IMR-90 (cell line): ENCODE data around the gene PRR18. TPM values are rescaled to one million over a fixed set of nuclear protein-coding genes. Genes with fewer than 3 reads are reported as not detected.

Source experiments
- ATAC-seq: fragments of 200-7000 bp; cut with Tn5 transposase; 2 replicates; pipeline ENCODE4 v1.9.1; 2020; ENCODE audit warnings: low read depth, mild to moderate bottlenecking, moderate library complexity
- BruUV-seq: library from RNA; stranded (reverse); fragments of 400-500 nt; replicated peaks from 2 replicates; lab custom pipeline; 2021; lab: Mats Ljungman, UMichigan
- CTCF ChIA-PET: fragments of 300-600 bp; formaldehyde crosslinking; extraction: SDS; loops from one replicate; lab custom pipeline; 2021; ENCODE audit warnings: antibody characterized with exemption; lab: Yijun Ruan, JAX
- POLR2A ChIA-PET: fragments of 300-600 bp; sonication (Branson Sonifier 250); formaldehyde crosslinking; loops from one replicate; lab custom pipeline; 2022; ENCODE audit warnings: antibody characterized with exemption; ENCODE audit not compliant: unreplicated experiment; lab: Charles Lee
- DNase-seq: peaks from one replicate; pipeline ENCODE4 v3.0.0; 2013
- H2AFZ ChIP-seq: replicated peaks from 2 replicates; pipeline ENCODE3; 2013; ENCODE audit warnings: low read length, mild to moderate bottlenecking; ENCODE audit not compliant: poor library complexity
- H2AK5ac ChIP-seq: 2 replicates; pipeline ENCODE4 v1.6.1; 2013; ENCODE audit warnings: low read depth, low read length, inconsistent platforms
- H2AK9ac ChIP-seq: replicated peaks from 2 replicates; pipeline ENCODE3; 2013; ENCODE audit warnings: mild to moderate bottlenecking, low read depth, low read length, moderate library complexity; ENCODE audit not compliant: poor library complexity
- H2BK120ac ChIP-seq: 2 replicates; pipeline ENCODE4 v1.6.1; 2013; ENCODE audit warnings: low read depth, low read length, inconsistent platforms
- H2BK15ac ChIP-seq: 3 replicates; pipeline ENCODE4 v1.6.1; 2013; ENCODE audit warnings: low read depth, low read length, inconsistent platforms
- H2BK20ac ChIP-seq: 2 replicates; pipeline ENCODE4 v1.6.1; 2013; ENCODE audit warnings: low read depth, mild to moderate bottlenecking, inconsistent platforms, low read length, moderate library complexity
- H2BK5ac ChIP-seq: 2 replicates; pipeline ENCODE4 v1.6.1; 2013; ENCODE audit warnings: mild to moderate bottlenecking, low read depth, low read length, inconsistent platforms; ENCODE audit not compliant: poor library complexity, severe bottlenecking
- H3K14ac ChIP-seq: replicated peaks from 2 replicates; pipeline ENCODE4 v1.6.1; 2013; ENCODE audit warnings: low read depth, low read length, inconsistent platforms
- H3K18ac ChIP-seq: 2 replicates; pipeline ENCODE4 v1.6.1; 2013; ENCODE audit warnings: low read depth, low read length, control low read depth
- H3K23ac ChIP-seq: 2 replicates; pipeline ENCODE4 v1.6.1; 2013; ENCODE audit warnings: low read depth, low read length, inconsistent platforms
- H3K27ac ChIP-seq: 2 replicates; pipeline ENCODE4 v1.5.1; 2013; ENCODE audit warnings: mild to moderate bottlenecking, control low read depth, low read length; ENCODE audit not compliant: insufficient read depth
- H3K27me3 ChIP-seq: 2 replicates; pipeline ENCODE4 v1.6.1; 2013; ENCODE audit warnings: low read length; ENCODE audit not compliant: control insufficient read depth, insufficient read depth
- H3K36me3 ChIP-seq: 2 replicates; pipeline ENCODE4 v1.6.1; 2013; ENCODE audit warnings: low read length, mixed read lengths; ENCODE audit not compliant: control insufficient read depth, insufficient read depth
- H3K4ac ChIP-seq: 2 replicates; pipeline ENCODE4 v1.6.1; 2013; ENCODE audit warnings: low read depth, low read length, inconsistent platforms
- H3K4me1 ChIP-seq: 2 replicates; pipeline ENCODE4 v1.6.1; 2013; ENCODE audit warnings: low read length, mixed read lengths; ENCODE audit not compliant: control insufficient read depth, insufficient read depth
- H3K4me2 ChIP-seq: 2 replicates; pipeline ENCODE4 v1.6.1; 2013; ENCODE audit warnings: low read depth, mild to moderate bottlenecking, control low read depth, low read length, moderate library complexity
- H3K4me3 ChIP-seq: 2 replicates; pipeline ENCODE4 v1.5.1; 2013; ENCODE audit warnings: low read depth, mild to moderate bottlenecking, control low read depth, low read length, moderate library complexity; ENCODE audit not compliant: insufficient read depth
- H3K56ac ChIP-seq: 2 replicates; pipeline ENCODE4 v1.6.1; 2013; ENCODE audit warnings: low read length, inconsistent platforms; ENCODE audit not compliant: insufficient read depth; ENCODE audit errors: extremely low read depth
- H3K79me1 ChIP-seq, 2 experiments: 2 replicates each; pipeline ENCODE4 v1.6.1; 2013; ENCODE audit warnings: low read length in 2 of 2, inconsistent platforms in 1 of 2, low read depth in 1 of 2
- H3K9ac ChIP-seq: 2 replicates; pipeline ENCODE4 v1.6.1; 2013; ENCODE audit warnings: low read depth, low read length, control low read depth
- H3K9me1 ChIP-seq: 2 replicates; pipeline ENCODE4 v1.6.1; 2013; ENCODE audit warnings: low read length, inconsistent platforms; ENCODE audit not compliant: insufficient read depth
- H3K9me3 ChIP-seq: 2 replicates; pipeline ENCODE4 v1.6.1; 2013; ENCODE audit warnings: low read length; ENCODE audit not compliant: control insufficient read depth, insufficient read depth
- H4K20me1 ChIP-seq: 2 replicates; pipeline ENCODE4 v1.6.1; 2013; ENCODE audit warnings: low read length, inconsistent platforms; ENCODE audit not compliant: insufficient read depth
- H4K5ac ChIP-seq: 2 replicates; pipeline ENCODE4 v1.6.1; 2013; ENCODE audit warnings: mild to moderate bottlenecking, low read depth, low read length, control low read depth
- H4K8ac ChIP-seq, 2 experiments: 2 replicates each; pipeline ENCODE4 v1.6.1; 2013; ENCODE audit warnings: low read depth in 2 of 2, low read length in 2 of 2, control low read depth in 1 of 2, inconsistent platforms in 1 of 2
- H4K91ac ChIP-seq: 2 replicates; pipeline ENCODE4 v1.6.1; 2013; ENCODE audit warnings: low read depth, low read length, inconsistent platforms; ENCODE audit not compliant: insufficient read depth
- CHD1 ChIP-seq: IDR thresholded peaks from 2 replicates; pipeline ENCODE4 v1.6.1; 2012; ENCODE audit warnings: low read depth, low read length, improper control_type of control experiment
- MAFK ChIP-seq: IDR thresholded peaks from 2 replicates; pipeline ENCODE4 v1.6.1; 2012; ENCODE audit warnings: low read depth, low read length, improper control_type of control experiment
- MAZ ChIP-seq: IDR thresholded peaks from 2 replicates; pipeline ENCODE4 v1.6.1; 2012; ENCODE audit warnings: low read depth, mild to moderate bottlenecking, low read length, improper control_type of control experiment, moderate library complexity, borderline replicate concordance
- MXI1 ChIP-seq: IDR thresholded peaks from 2 replicates; pipeline ENCODE4 v1.6.1; 2012; ENCODE audit warnings: low read depth, mild to moderate bottlenecking, low read length, moderate library complexity, borderline replicate concordance
- RFX5 ChIP-seq: IDR thresholded peaks from 2 replicates; pipeline ENCODE4 v1.8.0; 2012; ENCODE audit warnings: low read depth, mild to moderate bottlenecking, low read length, moderate library complexity
- SMC3 ChIP-seq: fragments of 150-350 bp; IDR thresholded peaks from 2 replicates; pipeline ENCODE4 v1.6.1; 2016; ENCODE audit warnings: low read depth, mild to moderate bottlenecking, antibody characterized with exemption, low read length, moderate library complexity
- WGBS, 2 experiments: methylation state at CpG; one replicate each; pipeline versions ENCODE4 v1.1.5 to v1.1.7; 2013; ENCODE audit warnings: missing lambda C conversion rate in 2 of 2; ENCODE audit not compliant: insufficient read length in 1 of 2; ENCODE audit errors: extremely low coverage in 2 of 2; 5-methylcytosine and 5-hydroxymethylcytosine counted together
- dilution Hi-C: fragments of 300-500 bp; cut with HindIII; formaldehyde crosslinking; loops from one replicate; pipeline ENCODE4 v1.14.3; 2018; ENCODE audit warnings: low sequenced_read_pairs; ENCODE audit not compliant: unreplicated experiment
- in situ Hi-C: fragments of 300-500 bp; cut with MboI; formaldehyde crosslinking; loops from 3 replicates; pipeline ENCODE4 v1.14.3; 2019; ENCODE audit warnings: low sequenced_read_pairs, inconsistent platforms, mixed read lengths
- intact Hi-C: fragments of 100-400 bp; cut with micrococcal nuclease; formaldehyde crosslinking; loops from 2 replicates; pipeline ENCODE4 v1.10.0; 2022
- polyA plus RNA-seq, 3 experiments: library from polyadenylated mRNA; depleted of rRNA; stranded (reverse); fragments of >200 nt; gene quantifications; 2 replicates each; pipeline ENCODE4 v1.2.3, GENCODE V29; 2012; ENCODE audit warnings: low replicate concordance in 1 of 3
- total RNA-seq: library from RNA; depleted of rRNA; stranded (reverse); fragments of >200 nt; gene quantifications from 2 replicates; pipeline ENCODE4 v1.2.3, GENCODE V29; 2012

The PRR18 gene
- total and polyA plus RNA-seq, 2 of the 4 experiments (the other 2 are of a cell fraction): not detected

DNA sequence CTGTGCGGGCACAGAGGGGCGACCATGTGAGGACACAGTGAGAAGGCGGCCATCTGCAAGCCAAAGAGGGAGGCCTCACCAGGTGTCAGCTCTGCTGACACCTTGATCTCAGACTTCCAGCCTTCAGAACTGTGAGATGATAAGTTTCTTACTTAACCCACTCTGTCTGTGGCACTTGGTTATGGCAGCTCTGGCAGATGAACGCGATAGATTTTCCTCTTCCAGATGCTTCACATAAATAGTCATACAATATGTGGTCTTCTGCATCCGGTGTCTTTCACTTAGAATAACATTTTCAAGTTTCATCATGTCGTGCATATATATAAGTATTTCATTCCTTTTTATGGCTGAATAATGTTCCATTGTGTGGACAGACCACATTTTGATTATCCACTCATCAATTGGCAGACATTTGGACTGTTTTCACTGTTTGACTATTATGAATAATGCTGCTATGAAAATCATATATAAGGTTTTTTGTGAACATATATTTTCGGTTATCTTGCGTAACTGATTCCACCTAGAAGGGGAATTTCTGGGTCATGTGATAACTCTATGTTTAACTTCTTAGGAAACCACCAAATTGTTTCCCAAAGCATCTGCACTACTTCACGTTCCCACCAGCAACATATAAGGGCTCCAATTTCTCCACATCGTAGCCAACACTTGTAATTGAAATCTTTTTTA lies 30.2 kb downstream of the PRR18 start:
- ATAC-seq: no peak
- Histone ChIP-seq H2BK15ac (no peak overlapping the region), H3K4ac (no peak overlapping the region), H2BK20ac (no peak overlapping the region), H3K27me3 (peaks cover 12% of the 10 kb centered on the region), H3K79me1 (no peaks in the 10 kb centered on the region), H3K14ac (no peak overlapping the region), H4K8ac (no peak overlapping the region), H3K18ac (no peak overlapping the region), H4K5ac (no peak overlapping the region), H3K27ac (no peak overlapping the region), H3K36me3 (no peaks in the 10 kb centered on the region), H2BK120ac (no peak overlapping the region), H2AK9ac (no peak overlapping the region), H3K4me1 (no peaks in the 10 kb centered on the region), H3K56ac (no peak overlapping the region), H3K23ac (no peak overlapping the region), H2AFZ (no peak overlapping the region), H3K9me1 (no peaks in the 10 kb centered on the region), H4K20me1 (no peaks in the 10 kb centered on the region), H3K4me2 (no peak overlapping the region), H3K4me3 (no peak overlapping the region), H3K9me3 (no peaks in the 10 kb centered on the region), H4K91ac (no peak overlapping the region), H2BK5ac (no peak overlapping the region), H2AK5ac (no peak overlapping the region), H3K9ac (no peak overlapping the region)
- ChIA-PET CTCF (no interaction called here), POLR2A (no interaction called here)
- in situ Hi-C loops (loop anchor here (5.0 kb wide), 1 partner anchor 119 kb away; no protein-coding TSS in a partner anchor), dilution Hi-C loops (no loop called here), intact Hi-C loops (loop anchor here (5.0 kb wide), 1 partner anchor 104 kb away; the partner anchor contains the start of gene MPC1)
- TF ChIP-seq MAZ (no peak), MXI1 (no peak), SMC3 (no peak), RFX5 (no peak), CHD1 (no peak), MAFK (no peak)
- WGBS, 2 experiments: 100% methylated on average over 1 of the region's 11 CpGs; no CpG with 5 or more reads in 1 of the 2 experiments
- DNase-seq: no peak
- BruUV-seq: no TSS peak
